ACC112 (cell line): ENCODE data around the gene ELP6.
"Not testable (repeated sequence)": the region's sequence is repeated elsewhere in the genome, so short reads cannot be mapped to it uniquely, and the experiment has no call there.

Experiments used
- H2AFZ ChIP-seq: fragments of 200-600 bp; sonication (generic); one replicate; pipeline ENCODE4 v1.6.0; 2017; ENCODE audit warnings: antibody characterized with exemption, low read length; ENCODE audit not compliant: unreplicated experiment
- H3K27ac ChIP-seq: fragments of 200-600 bp; sonication (generic); 2 replicates; pipeline ENCODE4 v1.5.1; 2014; ENCODE audit warnings: low read depth, mild to moderate bottlenecking, antibody characterized with exemption, low read length, moderate library complexity
- H3K27me3 ChIP-seq: fragments of 200-600 bp; sonication (generic); 2 replicates; pipeline ENCODE4 v1.6.1; 2014; ENCODE audit warnings: mild to moderate bottlenecking, antibody characterized with exemption, low read length, moderate library complexity, mixed read lengths; ENCODE audit not compliant: insufficient read depth
- H3K36me3 ChIP-seq: fragments of 200-600 bp; sonication (generic); 2 replicates; pipeline ENCODE4 v1.6.1; 2016; ENCODE audit warnings: mild to moderate bottlenecking, antibody characterized with exemption, low read length, moderate library complexity, mixed read lengths; ENCODE audit not compliant: insufficient read depth
- H3K4me1 ChIP-seq: fragments of 200-600 bp; sonication (generic); one replicate; pipeline ENCODE4 v1.6.1; 2016; ENCODE audit warnings: low read length, mixed read lengths; ENCODE audit not compliant: insufficient read depth, unreplicated experiment, control insufficient read depth
- H3K4me3 ChIP-seq: fragments of 200-600 bp; sonication (generic); 2 replicates; pipeline ENCODE4 v1.5.1; 2014; ENCODE audit warnings: mild to moderate bottlenecking, low read depth, low read length
- H3K79me2 ChIP-seq: fragments of 200-600 bp; sonication (generic); one replicate; pipeline ENCODE4 v1.6.0; 2016; ENCODE audit warnings: low read length; ENCODE audit not compliant: control insufficient read depth, unreplicated experiment, insufficient read depth

Gene ELP6

GRCh38 chr3:47464588-47464987 is 48.9 kb downstream of the ELP6 start:
- Histone ChIP-seq H2AFZ (no peak overlapping the region), H3K27me3 (no peaks in the 10 kb centered on the region), H3K79me2 (peaks cover 37% of the 10 kb centered on the region), H3K27ac (no peak overlapping the region), H3K36me3 (no peaks in the 10 kb centered on the region), H3K4me3 (no peak overlapping the region), H3K4me1 (no peaks in the 10 kb centered on the region)

GRCh38 chr3:47459534-47460085 is 53.9 kb downstream of the ELP6 start:
- not testable (repeated sequence) for H2AFZ ChIP-seq, H3K27ac ChIP-seq, H3K27me3 ChIP-seq, H3K4me3 ChIP-seq, H3K4me1 ChIP-seq, H3K36me3 ChIP-seq
- peaks cover 24% of the 10 kb centered on the region for H3K79me2 ChIP-seq

GRCh38 chr3:47456984-47457383 is 56.5 kb downstream of the ELP6 start:
- H3K4me1 ChIP-seq, result no peaks in the 10 kb centered on the region
- H3K27me3 ChIP-seq, result no peaks in the 10 kb centered on the region
- H2AFZ ChIP-seq, result no peak overlapping the region
- peaks cover 28% of the 10 kb centered on the region for H3K79me2 ChIP-seq
- H3K4me3 ChIP-seq, result no peak overlapping the region
- no peaks in the 10 kb centered on the region for H3K36me3 ChIP-seq
- H3K27ac ChIP-seq, result no peak overlapping the region

- Histone ChIP-seq H3K36me3 (no peaks in the 10 kb centered on the region), H3K4me3 (no peak overlapping the region), H3K27ac (no peak overlapping the region), H3K4me1 (no peaks in the 10 kb centered on the region), H2AFZ (no peak overlapping the region), H3K79me2 (peaks cover 20% of the 10 kb centered on the region), H3K27me3 (no peaks in the 10 kb centered on the region)
These were observed 57.6 kb downstream of the ELP6 start for GRCh38 chr3:47455806-47456452.

GRCh38 chr3:47452453-47453215 is 60.9 kb downstream of the ELP6 start:
- no peak overlapping the region for H3K27ac ChIP-seq
- H3K4me1 ChIP-seq, result no peaks in the 10 kb centered on the region
- H3K4me3 ChIP-seq, result no peak overlapping the region
- H3K36me3 ChIP-seq, result no peaks in the 10 kb centered on the region
- peaks cover 16% of the 10 kb centered on the region for H3K79me2 ChIP-seq
- H3K27me3 ChIP-seq, result no peaks in the 10 kb centered on the region
- no peak overlapping the region for H2AFZ ChIP-seq
